Astrocyte of the hippocampus (primary cell): ENCODE data around the gene TNFAIP8.
A peak's percentile ranks its signal among the peaks of the same experiment; 100 is the strongest.

Experiments
- DNase-seq: peaks from one replicate; pipeline ENCODE4 v3.0.0; 2011; ENCODE audit warnings: low read depth, low spot score

The TNFAIP8 gene

DNA sequence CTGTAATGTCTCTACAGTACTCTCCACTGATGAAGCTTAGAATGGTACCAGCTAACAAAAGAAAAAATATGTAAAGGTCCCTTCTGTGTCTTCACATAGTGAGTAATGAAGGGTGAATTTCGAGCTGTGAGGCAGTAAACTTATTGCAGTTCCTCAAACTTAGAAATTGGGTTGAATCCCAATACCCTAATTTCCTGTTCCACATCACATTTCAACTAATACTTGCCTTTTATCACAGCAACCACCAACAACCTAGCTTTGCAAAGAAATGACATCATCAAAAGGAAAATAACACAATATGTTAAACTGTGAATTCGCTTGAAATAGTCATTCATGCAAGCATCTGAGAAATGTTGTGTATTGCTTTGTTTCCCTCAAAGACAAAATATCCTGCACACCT, 9.4 kb upstream of the TNFAIP8 start:
- DNase-seq, result no peak

DNA sequence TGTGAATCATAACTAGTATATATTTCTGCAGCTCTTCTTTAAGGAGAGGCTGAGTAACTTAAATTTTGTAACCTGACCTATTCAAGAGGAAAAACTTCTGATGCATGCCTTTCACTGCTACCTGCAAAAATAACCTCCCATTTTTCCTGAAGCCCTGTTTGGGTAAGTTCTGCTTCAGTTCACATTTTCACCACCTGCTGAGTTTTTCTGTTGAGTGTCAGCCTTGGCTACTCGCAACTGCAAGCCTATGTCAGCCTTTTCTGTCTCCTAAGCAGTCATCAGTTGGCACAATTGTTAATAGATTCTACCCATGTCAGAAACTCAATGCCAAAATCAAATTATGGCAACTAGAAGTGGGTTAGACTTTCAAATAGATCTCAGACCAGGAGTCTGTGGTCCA, 8.2 kb upstream of the TNFAIP8 start:
- no peak for DNase-seq

DNA sequence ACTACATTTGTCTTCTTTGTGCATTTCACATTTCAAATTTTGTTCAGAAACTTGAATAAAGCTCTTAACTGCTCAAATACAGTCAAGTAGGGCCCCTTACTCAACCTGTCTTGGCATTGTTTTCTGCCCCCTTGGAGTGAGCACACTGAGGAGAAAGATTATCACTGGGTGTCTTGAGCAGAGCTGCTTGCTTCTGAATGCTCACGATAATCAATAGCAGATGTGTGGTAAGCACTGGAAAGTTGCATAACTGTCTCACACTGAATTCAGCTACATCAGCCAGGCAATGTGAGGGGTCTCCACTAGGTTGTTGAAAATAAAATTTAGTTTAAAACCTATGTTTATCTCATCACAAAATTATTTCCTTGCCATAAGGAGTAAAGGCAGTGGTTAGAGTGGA, 7.8 kb upstream of the TNFAIP8 start:
- DNase-seq, result no peak

DNA sequence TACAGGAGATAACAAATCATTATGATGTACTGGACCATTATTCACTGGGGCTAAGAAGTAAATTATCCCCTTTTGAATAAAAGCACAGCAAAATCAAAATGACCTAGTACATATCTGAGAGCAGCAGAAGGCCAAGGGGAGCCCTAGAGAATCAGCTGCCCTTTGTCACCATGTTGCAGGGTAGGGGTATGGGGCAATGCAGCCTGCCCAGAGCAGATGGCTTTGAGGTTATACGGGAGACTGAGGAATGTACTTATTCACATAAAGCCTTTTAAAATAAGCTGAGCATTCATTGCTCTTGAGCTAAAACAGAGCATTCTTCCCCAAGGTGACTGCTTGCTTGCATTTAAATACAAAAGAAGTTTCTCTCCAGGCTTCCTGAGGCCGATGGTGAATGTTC, 2.6 kb upstream of the TNFAIP8 start:
- DNase-seq, result no peak

DNA sequence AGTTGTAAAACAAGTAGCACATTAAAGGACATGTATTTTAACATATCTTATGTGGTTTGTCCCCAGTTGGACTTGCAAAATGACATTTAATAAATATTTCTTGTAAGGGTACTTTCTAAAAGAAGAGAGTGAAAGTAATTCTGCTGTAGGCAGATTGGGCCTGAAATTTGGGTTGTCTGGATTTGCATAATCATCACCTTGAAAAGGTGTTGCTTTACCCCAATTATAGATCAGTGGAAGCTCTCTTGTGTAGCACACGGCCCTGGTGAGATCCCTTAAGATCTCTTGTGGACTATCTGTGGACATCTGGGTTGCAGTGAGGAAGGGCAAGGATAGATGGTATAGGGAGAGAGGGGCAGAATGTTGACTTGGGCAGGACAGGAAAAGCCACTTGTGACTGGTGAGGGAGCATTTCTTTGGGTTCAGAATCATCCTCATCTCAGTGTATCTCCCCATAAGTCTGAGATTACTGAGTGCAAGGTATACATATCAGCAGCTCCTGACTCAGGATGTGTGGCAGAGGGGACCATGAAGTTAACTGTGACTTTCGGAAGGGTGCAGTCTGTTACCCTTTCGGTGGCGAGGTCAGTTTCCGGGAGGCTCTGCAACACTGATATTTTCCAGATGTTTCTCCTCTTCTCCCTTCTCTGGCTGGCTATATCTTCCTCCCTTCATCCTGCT, 2.0 kb upstream of the TNFAIP8 start:
- no peak for DNase-seq

DNA sequence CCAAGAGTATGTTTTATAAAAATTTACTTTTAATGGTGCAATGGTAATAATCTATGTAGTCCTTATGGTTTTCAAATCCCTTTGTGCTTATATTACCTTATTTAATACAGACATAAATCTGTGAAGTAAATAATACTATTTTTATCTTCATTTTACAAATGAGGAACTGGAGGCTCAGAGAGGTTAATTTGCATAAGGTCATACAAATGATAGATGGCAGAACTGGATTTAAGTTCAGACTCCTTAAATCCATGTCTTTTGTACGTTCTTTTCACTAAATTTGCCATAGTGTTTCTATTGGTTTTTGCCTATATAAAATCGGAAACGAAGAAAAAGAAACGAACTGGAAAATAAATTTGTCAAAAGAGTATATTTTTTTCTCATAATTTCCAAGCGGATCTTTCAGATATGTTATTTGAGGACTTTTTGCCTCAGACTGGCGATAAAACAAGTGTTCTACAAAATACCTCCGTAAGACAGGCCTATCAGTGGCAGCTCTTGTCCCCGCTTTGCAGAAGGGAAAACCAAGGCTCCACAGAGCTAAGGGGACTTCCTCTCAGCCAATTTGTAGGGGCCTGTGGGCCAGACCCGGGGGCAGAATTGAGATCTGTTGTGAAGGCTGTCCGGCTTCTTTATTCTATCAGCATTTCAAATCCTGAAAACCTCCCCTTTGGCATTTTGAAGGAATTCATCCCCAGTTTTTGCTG, 1.1 kb upstream of the TNFAIP8 start:
- no peak for DNase-seq

DNA sequence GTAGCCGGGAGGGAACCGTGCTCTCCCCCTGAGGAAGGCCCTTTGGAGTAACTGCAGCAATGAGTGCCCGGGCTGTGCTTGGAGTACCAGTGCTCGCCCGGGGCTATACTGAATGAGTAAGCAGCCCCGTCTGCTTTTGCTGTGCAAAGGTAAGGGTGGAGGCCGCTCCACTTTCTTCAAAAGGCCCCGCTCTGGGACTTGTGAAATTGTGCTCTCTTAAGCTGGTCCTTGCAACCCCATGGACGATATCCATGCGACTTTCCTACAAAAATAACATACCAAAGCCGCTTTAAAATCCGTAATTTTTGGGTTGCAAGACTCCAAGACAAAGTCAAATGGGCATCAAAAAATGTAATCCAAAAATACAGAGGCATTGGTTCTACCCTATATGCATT, 578 bp upstream of the TNFAIP8 start:
- DNase-seq, result no peak

DNA sequence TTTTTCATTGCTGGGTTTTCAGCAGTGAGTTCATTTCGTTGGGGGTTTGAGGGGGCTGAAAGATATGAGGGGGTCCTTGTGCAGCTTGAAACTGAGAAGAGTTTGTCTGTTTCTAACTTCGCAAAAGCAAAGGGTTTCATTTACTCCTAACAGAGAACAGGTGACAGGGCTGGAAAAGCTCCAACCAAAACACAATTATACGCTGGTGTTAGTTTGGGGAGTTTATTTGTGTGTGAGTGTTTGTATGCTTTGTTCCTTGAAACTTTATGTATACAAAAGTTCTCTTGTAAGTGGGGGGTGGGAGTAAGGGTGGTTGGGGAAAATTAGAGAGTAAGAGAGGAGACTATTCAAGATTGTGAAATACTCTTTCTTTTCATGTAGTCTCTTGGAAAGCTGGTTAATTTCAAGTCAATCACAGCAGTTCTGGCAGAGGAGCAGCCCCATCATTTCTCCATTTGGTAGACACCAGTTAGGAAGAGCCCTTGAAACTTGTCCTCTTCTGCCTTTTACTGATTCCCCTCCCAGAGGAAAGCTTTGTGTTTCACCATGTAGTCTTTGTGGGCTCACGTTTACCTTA, 881 bp downstream of the TNFAIP8 start:
- DNase-seq, result peak; percentile 65

DNA sequence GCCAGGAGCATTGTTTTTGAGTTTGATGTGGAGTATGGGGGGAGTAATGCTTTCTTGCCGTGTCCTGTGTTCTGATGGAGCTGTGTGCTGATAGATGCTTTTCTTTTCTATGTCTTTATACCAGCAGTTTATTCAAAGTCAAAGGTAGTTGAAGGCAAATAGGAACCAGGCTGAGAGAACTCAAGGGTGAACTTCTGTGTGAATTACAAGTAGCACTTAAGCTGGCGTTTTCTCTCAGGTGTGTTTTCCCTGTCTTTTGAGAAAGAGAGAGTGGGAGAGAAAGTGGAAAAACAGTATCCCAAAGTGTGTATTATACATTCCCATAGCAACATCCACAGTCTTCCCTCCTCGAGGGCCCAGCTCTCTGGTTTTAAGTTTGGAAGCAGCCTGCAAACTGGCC, 1.5 kb downstream of the TNFAIP8 start:
- DNase-seq, result no peak

DNA sequence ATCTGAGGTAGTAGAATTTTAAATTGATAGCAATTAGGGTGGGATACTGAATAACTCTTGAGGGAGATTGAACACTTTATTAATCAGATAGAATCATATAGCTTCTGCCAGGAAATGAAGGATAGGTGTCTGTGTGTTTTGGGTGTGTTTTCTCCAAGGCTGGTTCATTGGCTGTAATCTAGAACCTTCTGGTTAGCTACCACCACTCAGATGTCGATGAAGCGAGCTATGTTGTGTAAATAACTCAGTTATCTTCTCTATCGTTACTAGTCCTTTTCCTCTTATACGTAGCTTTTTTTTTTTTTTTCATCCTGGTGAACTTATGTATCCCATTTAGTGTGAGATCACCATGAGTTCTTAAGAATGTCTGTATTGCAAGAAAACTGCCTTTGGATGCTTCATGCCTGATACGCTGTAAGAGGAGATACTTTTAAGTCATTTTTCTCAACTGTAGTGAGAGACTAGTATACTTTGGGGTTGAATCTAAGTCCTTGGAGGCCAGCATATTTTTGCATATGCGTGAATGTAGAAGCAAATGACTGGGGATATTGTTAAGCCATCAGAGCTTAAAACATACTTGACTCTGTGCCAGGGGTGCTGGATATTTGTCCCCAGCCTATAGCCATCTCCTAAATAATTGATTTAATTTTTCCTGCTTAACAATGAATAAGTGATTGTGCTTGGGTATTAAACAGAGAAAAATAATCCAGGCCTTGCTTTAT, 2.1 kb downstream of the TNFAIP8 start:
- no peak for DNase-seq

DNA sequence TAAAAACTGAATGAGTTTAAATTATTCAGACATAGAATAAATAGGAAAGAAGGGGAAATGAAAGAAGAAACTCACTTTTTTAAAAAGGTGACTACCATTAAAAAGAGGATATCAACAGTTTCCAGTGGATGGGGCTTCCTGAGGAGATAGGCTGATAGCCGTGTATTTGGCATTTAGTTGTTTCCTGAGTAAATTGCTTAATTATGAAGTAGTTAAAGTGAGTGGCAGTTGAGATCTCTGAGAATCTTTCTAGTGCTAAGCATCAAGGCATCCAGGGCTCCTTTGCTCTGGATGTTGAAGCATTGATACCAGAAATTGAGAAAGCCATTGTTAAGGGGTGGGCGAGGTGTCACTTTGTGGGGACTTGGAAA, 2.7 kb downstream of the TNFAIP8 start:
- no peak for DNase-seq

DNA sequence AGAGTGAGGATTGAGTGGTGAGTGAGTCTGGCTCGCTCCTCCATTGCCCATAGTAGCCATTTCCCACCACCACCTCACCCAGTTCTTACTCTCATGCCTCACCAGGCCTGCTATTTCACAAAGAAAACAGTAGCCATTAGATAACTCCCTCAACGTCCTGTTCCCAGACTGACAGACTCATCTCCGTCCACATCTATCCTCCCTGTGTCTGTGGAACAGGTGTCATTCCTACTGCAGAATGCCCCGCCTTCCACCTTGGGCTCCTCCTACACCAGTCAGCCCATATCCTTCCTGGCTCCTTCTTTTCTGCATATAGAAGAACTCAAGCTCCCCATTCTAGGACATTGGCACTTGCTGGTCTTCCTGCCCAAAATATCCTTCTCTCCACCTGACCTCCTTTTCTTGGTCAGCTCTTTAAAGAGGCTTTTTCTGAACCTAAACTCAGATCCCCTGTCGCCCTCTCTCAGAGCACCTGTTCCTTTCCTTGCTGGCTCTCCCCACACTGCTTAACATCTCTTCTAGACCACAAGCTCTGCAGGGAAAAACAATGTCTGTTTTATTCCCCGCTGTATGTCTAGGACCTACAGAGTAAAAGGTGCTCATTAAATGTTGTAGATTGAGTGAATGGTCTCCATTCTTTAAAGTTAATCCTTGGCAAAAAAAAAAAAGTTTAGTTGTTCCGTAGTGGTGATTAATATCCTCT, 3.2 kb downstream of the TNFAIP8 start:
- DNase-seq, result no peak

DNA sequence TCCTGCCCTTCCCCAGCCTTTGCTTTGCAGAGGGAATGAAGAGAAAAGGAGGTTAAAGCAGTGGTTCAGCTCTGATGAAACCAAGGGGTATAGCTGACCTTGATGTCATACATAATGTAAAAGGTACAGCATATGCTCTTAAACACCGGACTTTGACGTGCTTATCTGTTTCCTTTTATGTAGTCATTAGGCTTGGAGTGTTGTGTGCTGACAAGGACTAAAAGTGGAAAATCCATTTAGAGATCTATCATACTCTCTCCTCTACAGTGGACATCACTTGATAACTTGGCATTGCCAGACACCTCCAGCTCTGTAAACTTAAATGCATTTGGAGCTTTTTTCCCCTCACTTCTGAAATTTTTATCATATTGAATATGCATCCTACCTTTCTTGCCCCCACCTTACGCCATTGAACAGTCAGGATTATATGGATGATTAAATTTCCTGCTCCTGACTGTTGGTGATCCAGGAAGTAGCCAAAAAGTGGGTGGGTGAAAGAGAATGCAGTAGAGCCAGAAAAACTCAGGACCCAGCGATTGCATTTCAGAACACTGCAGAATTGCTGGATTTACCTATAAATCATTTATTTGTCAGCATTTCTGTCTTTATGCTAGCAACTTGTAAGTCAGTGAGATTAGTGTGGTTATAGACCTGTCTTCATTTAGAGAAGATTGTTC, 4.1 kb downstream of the TNFAIP8 start:
- DNase-seq, result no peak

DNA sequence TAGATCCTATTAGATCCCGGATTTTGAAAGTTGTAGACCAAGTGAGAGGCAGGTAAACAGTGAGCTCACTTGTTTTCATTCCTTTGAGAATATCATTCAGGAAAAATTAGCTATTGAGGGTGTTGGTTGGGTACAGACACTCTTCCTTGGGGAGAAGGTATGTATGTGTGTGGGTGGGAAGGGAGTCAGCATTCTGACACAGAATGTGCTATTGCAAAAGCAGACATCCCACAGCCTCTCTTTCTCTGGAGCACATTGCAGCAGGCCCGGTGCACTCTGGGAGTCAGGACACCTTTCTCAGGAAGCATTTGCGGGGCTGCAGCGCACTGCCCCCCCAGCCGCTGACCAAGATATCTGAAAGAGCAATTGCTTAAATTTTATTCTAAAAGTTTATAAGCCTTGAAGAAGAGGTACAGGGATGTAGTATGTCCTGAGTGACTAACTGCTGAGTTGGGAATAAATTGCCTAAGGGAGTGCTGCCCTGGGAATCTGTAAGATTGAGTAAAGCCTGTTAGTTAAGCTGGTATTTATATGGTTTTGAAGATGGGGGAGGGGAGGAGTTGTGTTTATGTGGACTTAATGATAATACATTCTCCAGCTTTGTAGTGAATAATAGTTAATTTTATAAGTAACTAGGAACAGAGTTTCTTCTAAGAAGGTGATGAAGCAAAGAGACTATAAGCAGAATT, 5.2 kb downstream of the TNFAIP8 start:
- no peak for DNase-seq

DNA sequence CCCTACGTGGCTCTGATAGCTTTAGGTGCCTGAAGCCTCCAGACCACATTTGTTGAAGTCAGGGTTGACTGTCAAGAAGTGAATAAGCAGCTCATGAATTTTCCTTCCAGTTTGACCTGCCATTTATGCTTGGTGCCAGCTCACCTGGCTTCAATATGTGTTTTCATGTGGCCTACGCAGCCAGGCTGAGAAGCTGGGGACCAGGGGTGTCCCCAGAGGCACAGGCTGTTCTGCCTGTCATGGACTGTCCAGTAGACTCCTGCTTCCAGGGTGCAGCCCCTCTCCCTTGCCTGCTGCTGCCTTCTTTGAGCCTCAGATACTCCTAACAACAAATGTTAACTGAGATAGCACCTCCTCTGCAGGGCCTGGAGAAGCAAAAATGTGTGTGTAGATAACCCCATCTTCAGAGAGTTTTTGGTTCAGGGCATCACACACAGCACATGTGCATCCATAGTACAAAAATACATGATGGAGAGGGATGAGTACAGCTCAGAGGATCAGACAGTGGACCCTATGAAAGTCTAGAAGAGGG, 5.8 kb downstream of the TNFAIP8 start:
- no peak for DNase-seq

DNA sequence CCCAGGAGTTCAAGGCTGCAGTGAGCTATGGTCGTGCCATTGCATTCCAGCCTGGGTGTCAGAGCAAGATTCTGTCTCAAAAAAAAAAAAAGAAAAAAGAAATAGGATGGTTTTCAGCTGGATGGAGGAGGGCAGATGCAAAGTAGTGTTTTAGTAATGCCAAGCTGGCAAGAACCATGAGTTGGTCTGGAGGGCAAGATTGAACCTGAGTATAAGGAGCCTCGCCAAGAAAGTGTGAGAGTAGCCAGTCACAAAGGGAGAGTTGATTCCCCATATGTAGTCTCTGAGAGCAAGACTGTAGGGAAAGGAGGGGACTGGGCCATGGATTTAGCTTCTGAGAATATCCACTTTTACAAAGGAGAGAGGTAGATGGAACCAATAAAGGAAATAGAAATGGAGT, 6.9 kb downstream of the TNFAIP8 start:
- no peak for DNase-seq

DNA sequence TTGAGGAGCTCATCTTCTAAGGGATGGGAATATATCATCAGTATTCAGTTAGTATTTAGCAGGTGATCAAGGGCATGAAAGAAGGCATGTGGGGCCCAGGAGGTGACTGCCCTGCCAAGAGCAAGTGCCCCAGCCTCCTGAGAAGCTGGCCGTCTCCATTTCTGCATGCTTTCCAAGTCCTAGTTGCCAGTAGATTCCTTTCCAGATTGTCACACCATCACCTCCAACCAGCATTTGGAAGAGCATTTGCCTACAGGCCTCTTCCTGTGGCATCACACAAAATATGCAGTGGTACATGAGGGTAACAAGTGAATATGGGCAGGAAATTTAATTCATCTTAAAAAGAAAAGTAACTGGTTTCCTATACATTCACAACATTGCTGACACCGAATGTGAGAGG, 7.5 kb downstream of the TNFAIP8 start:
- no peak for DNase-seq

DNA sequence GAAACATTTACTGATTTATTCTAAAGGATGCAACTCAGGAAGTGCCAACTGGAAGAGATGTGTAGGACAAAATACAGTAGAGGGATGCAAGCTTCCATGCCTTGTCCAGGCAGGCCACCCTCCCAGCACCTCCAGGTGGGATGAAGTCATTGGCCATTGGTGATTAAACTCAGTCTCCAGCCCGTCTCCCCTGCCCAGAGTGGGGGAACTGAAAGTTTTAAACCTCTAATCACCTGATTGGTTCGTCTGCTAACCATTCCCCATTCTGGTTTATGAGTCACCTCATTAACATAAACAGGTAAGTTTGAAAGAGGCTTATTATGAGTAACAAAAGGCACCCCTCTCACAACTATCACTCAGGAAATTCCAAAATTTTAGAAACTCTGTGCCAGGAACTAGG, 8.1 kb downstream of the TNFAIP8 start:
- DNase-seq, result no peak

DNA sequence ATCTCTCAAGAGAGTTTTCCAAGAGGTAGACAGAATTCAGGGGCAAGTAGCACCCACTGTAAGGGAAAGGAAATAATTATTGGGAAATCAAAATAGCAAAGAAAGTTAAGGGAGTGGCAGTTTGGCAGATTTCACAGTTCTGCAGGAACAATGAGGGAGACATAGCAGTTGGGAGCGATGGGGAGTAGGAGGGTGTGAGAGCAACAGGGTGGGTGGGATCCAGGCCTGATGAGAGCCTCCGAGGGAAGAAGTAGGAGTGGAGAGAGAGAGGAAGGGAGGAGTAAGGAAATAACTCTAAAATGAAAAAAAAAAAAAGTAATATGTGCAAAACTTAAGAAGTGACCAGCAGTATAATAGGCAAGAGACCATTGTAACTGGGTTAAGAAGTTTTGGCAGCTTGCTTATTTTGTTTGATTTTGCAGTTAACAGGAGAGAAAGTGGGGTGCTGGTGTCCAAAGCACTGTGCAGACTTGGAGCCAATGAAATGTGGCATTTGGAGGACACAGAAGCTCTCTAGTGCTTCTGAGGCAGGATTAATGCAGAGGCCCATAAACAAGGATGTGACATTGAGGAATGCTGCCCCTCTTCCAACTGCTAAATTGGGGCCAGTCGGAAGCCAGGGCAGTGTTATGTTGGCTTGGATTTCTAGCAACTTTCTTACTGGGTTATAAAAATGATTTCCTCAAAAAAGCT, 10.2 kb downstream of the TNFAIP8 start:
- DNase-seq, result no peak

DNA sequence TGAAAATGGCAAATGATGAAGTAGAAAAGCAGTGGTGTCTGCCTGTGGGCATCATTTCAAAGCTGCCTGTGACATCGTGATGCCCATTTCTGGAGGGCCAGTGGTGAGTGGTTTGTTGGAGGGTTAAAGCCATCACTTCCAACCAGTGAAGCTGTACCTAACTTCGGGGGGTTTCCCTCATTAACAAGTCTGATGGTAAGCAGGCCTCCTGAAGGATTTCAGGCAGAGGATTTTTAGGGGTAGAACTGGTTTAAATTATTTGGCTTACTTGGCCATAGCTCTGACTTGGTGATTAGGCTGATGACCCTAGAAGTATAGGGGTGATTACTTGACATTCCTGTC, 10.7 kb downstream of the TNFAIP8 start:
- DNase-seq, result no peak
